HG03378 (cell line): ENCODE results near the gene ZNF189.
A peak's percentile ranks its signal among the peaks of the same experiment; 100 is the strongest.

Source experiments
- ATAC-seq: cut with Tn5 transposase; IDR thresholded peaks from one replicate; pipeline ENCODE4 v1.9.1; 2021; ENCODE audit warnings: mild to moderate bottlenecking, moderate library complexity; ENCODE audit not compliant: unreplicated experiment

Gene ZNF189

GRCh38 chr9:101417977-101418376, 19.3 kb downstream of the ZNF189 start:
- ATAC-seq: no peak

GRCh38 chr9:101418518-101419430, 20.1 kb downstream of the ZNF189 start:
- ATAC-seq: no peak

- ATAC-seq: no peak
These were observed 21.2 kb downstream of the ZNF189 start for GRCh38 chr9:101419863-101420262.

GRCh38 chr9:101421653-101422065, 23.0 kb downstream of the ZNF189 start:
- ATAC-seq: no peak

- no peak for ATAC-seq
These were observed 28.7 kb downstream of the ZNF189 start for GRCh38 chr9:101427358-101427757.

- peak; percentile 77 for ATAC-seq
These were observed 29.5 kb downstream of the ZNF189 start for GRCh38 chr9:101427957-101428655.

GRCh38 chr9:101428909-101429308, 30.3 kb downstream of the ZNF189 start:
- no peak for ATAC-seq

GRCh38 chr9:101429736-101430135, 31.1 kb downstream of the ZNF189 start:
- no peak for ATAC-seq

GRCh38 chr9:101432171-101432570, 33.5 kb downstream of the ZNF189 start:
- no peak for ATAC-seq

GRCh38 chr9:101432740-101433139, 34.1 kb downstream of the ZNF189 start:
- no peak for ATAC-seq

GRCh38 chr9:101433229-101433628, 34.6 kb downstream of the ZNF189 start:
- no peak for ATAC-seq

- no peak for ATAC-seq
These were observed 36.3 kb downstream of the ZNF189 start for GRCh38 chr9:101434998-101435397.

GRCh38 chr9:101435601-101436079, 37.0 kb downstream of the ZNF189 start, which contains the start of gene ALDOB:
Gene ALDOB (minus strand): TSS chr9:101435774. CDS start chr9:101430887, 4,887 bp downstream.
- no peak for ATAC-seq

- ATAC-seq: no peak
These were observed 39.2 kb downstream of the ZNF189 start for GRCh38 chr9:101437806-101438232.

GRCh38 chr9:101438523-101438922, 39.9 kb downstream of the ZNF189 start:
- ATAC-seq: peak; percentile 53

- ATAC-seq: no peak
These were observed 42.1 kb downstream of the ZNF189 start for GRCh38 chr9:101440714-101441230.

- ATAC-seq: no peak
These were observed 43.7 kb downstream of the ZNF189 start for GRCh38 chr9:101442318-101442717.

GRCh38 chr9:101442736-101443135, 44.1 kb downstream of the ZNF189 start:
- ATAC-seq: no peak

GRCh38 chr9:101443364-101443771, 44.7 kb downstream of the ZNF189 start:
- no peak for ATAC-seq

- ATAC-seq: no peak
These were observed 46.8 kb downstream of the ZNF189 start for GRCh38 chr9:101445353-101446029.

- ATAC-seq: no peak
These were observed 48.1 kb downstream of the ZNF189 start for GRCh38 chr9:101446732-101447131.
